Stimulated activated CD4-positive, alpha-beta T cell treated with anti-CD3 and anti-CD28 coated beads, Interleukin-12 subunit alpha, Interleukin-12 subunit beta, amount 100 ng/mL, for 4 hours (primary cell): Measurements from ENCODE around the gene MYBPH.

Experiments used
- DNase-seq: peaks from one replicate; pipeline ENCODE4 v3.0.0-alpha.2; 2020

Gene MYBPH

DNA sequence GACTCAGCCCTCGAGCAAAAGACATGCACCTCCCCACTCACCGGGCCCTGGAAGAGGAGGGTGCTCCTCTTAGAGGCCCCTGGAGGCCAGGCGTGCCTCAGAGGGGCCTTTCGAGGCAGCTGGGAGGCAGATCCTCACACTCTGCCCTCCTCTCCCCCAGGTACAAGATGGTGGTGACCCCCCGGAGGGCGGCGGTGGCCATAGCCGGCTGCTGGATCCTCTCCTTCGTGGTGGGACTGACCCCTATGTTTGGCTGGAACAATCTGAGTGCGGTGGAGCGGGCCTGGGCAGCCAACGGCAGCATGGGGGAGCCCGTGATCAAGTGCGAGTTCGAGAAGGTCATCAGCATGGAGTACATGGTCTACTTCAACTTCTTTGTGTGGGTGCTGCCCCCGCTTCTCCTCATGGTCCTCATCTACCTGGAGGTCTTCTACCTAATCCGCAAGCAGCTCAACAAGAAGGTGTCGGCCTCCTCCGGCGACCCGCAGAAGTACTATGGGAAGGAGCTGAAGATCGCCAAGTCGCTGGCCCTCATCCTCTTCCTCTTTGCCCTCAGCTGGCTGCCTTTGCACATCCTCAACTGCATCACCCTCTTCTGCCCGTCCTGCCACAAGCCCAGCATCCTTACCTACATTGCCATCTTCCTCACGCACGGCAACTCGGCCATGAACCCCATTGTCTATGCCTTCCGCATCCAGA lies 10.4 kb downstream of the MYBPH start:
- no peak for DNase-seq

DNA sequence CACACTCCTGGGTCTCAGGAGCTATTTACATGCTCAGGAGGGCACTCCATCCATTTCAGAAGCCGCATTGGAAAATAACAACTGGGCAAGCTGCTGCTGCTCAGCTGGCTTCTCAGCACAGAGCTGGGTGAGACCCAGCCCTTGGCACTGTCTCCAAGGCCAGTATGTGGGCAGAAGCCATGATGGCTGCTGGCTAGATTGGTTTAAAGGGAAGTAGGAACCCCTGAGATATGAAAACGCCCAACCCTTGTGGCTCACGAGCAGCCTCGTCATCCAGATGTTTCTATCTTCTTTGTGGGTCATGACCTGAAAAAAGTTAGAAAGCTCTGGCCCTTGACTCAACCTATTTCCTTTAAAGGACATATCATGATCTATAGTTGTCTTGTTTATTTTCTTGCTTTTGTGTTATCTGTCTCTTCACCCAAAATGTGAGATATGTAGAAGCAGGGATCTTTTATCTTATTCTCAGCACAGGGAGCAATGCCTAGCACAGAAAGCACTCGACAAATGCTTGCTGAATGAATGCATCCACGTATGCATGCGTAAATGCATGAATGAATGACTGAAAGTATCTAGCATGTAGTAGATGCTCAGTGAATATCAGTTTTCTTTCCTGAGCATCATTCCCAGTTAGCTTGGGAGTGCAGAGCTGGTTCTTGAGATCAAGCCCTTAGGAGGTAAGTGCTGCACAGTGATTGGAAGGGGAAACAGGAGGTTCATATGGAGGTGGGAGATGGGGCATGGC lies 11.6 kb downstream of the MYBPH start:
- DNase-seq = no peak

DNA sequence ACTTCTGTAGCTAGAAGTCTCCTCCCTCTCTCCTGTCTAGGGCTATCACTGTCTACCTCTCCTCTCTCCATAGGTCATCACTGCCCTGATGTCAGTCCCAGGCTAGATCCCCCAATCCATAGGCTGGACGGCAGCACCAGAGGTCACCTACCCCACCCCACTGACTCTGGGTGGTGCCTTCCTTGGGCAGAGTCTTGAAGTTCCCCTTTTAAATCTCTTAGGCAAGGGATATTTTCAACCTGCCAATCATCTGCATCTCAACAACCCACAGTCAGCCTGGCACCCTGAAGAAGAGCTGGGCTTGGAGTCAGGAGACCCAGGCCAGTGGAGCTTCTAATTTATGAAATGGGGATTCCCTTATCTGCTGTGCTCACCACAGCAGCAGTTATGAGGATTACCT lies 13.2 kb downstream of the MYBPH start:
- DNase-seq = no peak

DNA sequence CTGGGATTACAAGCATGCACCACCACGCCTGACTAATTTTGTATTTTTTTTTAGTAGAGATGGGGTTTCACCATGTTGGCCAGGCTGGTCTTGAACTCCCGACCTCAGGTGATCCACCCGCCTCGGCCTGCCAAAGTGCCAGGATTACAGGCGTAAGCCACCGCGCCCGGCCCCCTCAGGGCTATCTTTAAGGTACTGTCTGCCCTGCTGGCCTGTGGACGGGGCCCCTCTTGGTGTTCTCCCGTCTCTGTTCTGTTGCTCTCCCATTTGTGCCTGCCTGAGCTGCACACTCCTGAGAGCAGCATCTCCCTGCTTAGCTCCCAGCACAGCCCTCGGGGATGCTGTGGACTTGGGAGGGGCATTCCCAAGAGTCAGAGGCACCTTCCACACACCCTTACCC lies 13.9 kb downstream of the MYBPH start:
- no peak for DNase-seq

DNA sequence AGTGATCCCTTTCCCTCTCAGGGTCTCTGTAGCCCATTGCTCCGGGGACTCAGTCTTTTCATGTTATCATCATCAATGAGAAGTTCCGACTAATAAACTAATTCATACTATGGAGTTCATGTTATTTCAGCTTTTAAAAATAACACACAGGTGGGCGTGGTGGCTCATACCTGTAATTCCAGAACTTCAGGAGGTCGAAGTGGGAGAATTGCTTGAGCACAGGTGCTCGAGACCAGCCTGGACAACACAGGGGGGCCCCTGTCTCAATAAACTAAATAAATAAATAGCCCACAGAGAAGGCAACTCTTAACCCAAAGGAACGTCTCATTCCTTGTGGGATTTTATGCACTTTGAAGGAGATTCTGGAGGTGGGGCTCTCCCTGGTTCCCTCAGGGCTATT lies 14.5 kb downstream of the MYBPH start:
- DNase-seq = no peak

DNA sequence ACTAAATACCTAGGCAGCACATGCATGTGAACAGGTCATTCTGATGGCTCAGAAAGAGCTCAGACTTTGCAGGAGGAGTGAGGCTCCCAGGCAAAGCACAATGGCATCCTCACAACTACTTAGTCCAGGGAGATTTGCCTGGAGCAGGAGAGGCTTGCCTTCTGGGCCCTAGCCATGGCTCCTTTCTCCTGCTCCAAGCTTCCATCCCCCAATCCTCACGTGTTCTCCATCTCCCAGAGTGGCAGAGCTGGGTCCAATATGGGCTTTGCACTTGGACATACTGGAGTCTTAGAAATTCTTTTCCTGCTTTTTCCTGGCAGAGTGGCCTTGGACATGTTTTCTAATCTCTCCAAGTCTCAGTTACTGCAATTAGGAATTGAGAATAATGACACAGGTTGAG lies 15.8 kb downstream of the MYBPH start:
- DNase-seq = no peak

DNA sequence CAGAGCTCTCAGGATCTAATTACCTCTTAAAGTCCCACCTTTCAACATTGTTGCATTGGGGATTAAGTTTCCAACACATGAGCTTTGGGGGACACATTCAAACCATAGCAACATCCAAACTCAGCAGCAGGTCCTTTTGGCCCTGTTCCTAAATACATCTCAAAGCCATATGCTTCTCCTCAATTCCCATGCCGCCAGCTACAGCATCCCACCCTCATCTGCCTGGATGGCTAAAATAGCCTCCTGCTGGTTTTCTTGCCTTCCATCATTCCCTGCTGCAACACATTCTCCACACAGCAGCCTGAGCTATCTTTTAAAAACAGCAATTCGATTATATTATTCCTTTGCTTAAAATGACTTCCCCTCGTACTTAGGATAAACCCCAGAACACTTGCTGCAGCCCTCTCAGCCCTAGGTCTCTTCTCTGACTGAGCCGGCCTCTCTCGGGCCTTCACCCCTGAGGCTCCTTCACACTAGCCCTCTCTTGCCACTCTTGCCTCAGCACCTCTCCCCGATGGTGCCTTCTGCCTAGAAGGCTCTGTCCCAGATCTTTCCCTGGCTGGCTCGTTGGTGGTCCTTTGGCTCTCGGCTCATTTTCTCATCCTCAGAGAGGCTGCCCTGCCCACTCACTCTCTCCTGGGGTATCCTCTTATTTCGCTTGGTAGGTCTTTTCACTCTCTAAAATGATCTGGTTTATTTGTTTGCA lies 16.5 kb downstream of the MYBPH start:
- no peak for DNase-seq

DNA sequence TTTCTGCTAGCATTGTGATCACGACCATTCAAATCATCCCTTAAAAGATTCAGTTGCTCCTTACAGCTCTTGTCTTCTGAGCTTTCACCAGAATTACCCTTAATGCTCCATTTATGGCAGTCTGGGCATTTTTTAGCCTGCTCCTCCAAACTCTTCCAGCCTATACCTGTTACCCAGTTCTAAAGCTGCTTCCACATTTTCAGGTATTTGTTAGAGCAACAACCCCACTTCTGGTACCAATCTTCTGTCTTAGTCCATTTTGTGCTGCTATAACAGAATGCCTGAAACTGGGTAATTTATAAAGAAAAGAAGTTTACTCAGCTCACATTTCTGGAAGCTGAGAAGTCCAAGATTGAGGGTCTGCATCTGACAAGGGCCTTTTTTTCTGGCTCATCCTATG lies 17.2 kb downstream of the MYBPH start:
- no peak for DNase-seq

DNA sequence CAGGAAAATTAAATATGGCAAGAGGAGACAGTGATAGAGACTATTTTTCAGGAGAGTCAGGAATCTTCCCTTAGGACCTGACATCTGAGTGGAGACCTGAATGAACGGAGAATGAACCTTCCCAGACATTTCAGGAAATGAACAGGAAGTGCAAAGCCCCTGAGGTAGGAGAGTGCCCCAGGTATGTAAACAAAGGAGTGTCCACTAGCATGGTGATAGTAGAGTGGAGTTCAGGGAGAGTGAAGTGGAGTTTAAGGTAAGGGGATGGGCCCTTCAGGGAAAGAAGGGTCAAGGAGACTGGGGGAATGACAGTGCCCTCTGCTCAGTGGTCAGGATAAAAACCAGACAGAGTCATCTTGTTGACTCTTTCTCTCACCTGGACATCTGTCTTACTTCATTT lies 19.3 kb downstream of the MYBPH start:
- no peak for DNase-seq

DNA sequence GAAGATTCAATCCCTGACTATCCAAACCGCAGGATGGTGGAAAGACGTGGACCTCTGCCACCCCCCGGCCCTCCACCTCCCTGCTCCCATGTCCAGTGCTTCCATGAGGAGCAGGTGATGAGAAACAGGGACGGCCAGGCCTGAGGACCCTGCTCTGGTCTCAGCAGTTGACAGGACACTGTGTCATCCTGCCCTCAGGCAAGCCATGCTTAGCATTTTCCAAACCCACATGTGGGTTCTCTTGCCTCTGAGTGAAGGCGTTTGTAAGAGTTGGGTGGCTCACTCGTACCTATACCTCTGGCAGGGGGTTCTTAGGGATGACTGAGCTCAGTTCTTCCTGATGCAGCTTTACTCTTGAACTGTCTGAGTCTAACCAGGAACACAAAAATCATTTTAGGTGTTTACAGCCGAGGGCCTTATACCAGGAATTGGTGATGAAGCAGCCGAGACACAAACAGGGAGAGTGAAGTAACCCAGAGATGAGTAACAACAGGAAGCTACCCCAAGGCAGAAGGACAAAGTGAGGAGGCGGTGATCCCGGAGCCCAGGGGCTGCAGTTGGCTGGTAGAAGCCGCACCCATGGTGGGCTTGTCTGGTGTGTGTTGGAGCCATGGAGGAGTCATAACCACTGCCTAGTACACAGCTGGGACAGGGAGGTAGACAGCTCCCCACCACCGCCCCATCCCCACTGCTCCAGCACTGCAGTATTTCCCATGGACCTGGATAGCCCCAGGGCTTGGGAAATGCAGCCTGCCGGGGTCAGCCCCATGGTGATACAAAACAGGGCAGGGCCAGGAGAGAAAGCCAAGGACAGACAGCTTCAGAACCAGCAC lies 21.4 kb downstream of the MYBPH start:
- DNase-seq = no peak

DNA sequence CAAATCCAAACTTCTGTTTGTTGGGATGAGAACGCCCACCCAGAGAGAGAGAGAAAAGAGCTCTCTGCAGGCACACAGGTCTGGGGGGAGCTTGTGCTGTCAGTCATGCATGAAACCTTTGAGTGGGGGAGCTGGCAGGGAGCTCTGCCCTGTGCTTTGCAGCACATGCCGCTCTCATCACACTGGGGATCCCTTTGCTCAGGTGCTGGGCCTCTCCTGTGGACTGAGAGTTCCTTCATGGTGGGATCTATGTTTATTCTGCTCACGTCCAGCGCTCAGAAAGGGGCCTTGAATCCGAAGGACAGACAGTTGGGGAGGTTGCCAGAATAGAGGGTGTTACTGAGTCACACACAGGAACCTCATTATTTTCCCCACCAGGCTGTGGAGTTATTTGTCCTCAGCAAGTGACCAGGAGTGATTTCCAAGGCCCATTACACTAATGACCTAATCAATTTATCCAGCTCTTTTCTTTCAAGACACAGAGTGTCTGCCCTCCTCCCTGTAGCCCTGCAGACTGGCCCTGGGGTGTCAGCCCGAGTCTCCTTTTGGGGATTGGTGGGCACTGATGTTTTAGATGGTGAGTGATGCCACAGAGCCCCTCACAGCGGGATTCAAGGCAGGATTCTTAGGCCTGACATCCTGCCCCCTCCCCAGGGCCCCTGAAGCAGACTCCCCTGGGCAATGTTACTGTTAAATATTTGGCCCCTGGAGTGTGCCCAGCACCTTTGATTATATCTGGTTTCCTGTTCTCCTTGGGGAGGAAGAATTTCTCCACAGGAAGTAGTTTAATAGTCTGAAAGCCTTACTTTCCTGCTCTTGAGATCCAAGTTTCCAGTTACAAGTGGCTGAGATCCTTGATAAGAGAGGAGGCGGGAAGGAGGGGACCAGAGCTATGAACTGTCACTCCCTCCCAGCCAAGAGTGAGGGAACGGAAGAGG lies 22.3 kb downstream of the MYBPH start:
- DNase-seq = no peak

DNA sequence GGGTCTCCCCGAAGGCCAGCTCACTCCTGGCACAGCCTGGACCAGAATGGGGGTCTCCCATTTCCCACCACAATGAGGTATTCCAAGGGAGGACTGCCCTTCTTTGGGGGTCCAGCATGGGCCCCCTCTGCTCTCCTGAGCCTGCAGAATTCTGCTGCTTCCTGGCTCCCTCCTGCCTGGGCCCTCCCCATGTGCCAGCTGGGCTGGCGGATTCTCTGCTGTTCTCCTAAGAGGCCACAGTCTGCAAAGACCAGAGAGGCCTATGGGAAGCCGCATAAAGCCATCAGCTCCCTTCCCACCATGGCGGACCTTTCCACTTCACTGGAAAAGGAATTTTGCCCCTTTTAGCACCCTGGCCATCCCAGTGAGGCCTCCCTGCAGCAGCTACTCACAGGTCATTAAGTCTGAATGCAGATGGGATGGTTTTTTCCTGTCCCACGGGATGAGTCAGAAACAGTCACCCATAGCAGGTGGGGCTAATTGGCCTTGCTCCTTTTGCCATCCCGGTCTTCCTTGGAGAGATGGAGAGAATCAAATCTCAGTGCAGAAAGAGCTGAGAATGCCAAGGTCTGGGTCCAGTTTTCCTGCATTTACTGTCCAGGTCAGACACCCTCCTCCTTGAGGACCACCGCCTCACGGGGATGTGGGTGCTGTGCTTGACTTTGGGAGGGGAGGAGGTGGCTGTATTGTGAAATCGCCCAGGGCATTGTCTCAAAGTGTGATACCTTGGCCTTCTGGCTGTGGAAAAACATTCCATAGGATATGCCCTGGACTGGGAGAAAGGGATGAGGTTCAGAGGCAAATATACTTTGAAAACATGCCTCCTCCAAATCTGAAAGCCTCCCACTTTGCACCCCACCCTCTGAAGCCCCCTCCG lies 23.2 kb downstream of the MYBPH start:
- DNase-seq = no peak

DNA sequence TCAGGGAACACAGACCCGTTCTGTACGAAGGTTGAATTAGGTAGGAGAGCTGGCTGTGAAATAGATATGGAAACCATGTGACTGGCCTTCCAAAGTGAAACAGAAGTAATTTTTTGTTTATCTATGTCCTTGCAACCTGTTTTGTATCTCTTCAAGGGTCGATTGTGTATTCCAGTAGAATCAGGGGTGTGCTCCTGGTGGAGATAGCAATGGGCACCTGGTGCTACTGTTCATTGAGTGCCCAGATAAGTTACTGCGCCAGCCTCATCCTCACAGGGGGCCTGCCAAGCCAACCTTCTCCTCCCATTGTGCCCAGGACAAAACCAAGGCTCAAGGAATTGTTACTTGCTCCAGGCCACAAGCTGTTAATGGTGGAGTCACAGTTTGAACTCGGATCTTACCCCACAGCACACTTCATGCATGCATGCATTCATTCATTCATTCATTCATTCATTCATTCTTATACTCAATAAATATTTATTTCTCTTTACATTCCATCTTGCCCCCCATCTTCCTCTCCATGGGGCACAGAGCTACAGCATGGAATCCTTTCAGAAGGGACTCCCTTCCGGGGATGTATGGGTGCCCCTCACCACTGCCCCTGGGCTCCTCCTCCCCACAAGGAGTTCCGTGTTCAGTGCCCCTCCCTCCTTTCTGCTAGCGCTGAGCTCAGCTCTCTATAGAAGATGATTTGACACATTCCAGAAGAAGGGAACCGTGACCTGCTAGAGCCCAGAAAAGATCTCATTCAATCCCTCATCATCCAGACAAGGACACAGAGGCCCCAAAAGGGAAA lies 24.1 kb downstream of the MYBPH start:
- no peak for DNase-seq

DNA sequence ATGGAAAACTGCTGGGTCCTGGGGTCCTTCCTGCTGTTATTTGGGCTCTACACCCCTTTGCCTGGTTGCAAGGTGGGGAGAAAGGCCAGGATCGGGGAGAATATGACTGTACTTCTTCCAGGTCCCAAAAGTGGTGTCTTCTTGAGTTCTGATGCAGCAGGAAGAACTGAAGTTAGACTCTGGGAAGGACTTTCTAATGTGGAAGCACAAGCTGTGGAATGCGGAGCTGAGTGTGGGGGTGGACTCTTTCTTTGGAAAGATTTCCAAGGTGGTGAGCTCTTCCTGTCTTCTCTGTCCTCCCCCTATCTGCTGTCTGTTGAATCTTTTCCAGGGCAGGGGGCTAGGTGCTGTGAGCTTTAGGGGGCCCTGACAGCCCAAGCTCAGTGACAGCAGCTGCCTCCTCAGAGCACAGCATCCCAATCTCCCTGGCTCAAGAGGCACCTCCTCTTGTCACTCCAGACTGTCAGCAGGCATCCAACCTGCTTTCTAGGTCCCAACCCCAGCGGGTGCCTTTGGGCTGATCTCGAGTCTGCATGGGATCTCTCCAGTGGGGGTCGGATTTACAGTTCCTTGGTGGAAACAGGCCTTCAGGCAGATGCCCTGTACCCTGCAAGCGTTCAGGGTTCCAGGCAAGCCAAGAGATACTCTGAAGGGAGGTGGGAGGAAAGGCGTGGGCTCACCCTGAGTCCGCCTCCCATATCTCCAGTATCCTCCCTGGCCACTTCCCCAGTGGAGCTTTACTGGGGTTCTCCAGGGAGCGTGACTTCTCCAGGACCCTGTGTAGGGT lies 24.9 kb downstream of the MYBPH start:
- DNase-seq = no peak

DNA sequence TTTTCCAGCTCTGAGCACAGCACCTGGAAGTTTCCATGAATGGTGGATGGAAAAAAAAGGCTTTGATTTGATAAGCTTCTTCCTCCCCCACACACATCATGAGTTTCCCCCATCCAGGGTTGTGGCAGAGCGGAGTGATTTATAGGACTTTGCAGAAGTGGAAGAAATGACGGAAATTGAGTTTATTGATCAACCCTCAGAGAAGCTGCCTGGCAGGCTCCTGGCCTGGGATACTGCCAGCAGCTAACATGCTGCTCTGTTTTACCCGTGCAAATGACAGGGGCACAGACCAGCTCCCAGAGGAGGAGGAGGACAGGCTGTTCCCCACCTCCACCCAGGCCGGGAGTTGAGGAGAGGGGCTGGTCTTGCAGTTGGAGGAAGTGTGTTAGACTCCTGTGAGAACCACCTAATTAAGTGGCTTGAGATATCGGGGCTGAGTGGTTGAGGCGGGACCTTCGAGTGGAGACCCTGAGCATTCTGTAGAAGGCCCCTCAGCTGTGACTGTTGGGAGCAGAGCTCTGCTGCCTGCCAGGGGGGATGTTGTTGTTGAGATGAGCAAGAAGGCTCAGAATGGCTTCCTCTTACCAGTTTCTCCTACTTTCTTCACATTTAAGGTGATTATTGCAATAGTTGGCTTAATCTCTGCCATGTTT lies 26.3 kb downstream of the MYBPH start:
- no peak for DNase-seq

DNA sequence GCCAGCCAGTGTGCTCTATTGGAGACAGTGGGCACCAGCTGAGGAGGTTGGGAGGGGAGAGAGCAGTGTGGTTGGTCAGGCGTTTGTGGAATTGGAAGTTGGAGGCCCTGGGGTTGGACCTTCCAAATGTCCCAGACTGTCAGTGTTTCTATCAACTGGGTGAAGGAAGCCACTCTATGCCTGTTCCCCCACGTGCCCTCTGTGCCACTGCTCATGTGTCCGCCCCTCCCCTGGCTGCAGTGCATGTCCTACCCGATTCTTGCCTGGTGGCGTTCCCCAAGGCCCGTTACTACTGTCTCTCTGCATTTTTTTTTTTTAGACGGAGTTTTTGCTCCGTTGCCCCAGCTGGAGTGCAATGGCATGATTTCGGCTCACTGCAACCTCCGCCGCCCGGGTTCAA lies 27.0 kb downstream of the MYBPH start:
- DNase-seq = no peak

DNA sequence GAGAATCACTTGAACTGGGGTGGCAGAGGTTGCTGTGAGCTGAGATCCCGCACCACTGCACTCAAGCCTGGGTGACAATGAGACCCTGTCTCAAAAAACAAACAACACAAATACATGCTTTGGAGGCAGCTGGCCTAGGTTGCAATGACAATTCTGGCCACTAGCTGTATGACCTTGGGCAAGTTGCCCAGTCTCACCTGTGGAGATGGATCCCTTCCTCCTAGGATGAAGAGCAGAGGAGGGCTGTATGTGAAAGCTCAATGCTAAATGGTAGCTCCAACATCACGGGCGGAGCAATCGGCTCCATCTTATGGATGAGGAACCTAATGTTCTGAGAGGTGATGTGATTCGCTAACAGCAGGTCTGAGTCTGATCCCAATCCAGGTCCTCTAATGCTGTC lies 27.5 kb downstream of the MYBPH start:
- DNase-seq = no peak

DNA sequence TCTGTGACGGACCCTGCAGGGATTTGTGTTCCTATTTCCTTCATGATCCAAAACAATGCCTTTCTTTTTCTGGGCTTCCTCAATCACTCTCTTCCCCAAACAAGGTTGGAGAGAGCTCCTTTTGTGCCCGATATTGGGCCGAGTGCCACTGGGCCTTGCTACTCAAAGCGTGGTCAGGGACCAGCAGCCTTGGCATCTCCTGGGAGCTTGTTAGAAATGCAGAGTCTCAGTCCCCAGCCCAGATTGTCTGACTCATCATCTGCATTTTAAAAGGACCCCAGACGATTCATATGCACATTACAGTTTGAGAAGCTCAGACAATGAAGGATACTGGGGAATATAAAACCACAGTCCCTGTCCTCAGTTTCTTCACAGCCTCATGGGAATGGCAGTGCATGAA lies 28.2 kb downstream of the MYBPH start:
- DNase-seq = no peak

DNA sequence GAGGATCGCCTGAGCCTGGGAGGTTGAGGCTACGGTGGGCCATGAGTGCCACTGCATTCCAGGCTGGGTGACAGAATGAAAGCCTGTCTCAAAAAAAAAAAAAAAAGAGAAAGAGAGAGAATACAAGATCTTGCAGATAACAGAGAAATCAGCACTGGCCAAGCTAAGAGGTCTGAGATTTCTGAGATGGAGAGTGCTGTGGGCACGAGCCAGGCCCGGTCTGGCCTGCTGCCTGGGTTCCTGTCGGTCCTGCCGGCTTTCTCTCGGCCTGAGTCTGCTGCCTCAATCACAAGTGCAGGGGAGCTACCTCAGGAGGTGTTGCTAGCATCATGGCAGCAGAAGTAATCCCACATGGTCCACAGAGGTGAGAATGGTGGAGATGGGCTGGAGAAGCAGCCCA lies 29.1 kb downstream of the MYBPH start:
- no peak for DNase-seq
